ENCODE results near the gene ARPC2.
A peak's percentile ranks its signal among the peaks of the same experiment; 100 is the strongest.

Gene ARPC2

GRCh38 chr2:218217360-218218267 is 625 bp downstream of the ARPC2 start:
- peak; percentile 61 to 76 for DNase-seq (ENCODE audit: low read depth in 2 of 2)

- DNase-seq (ENCODE audit: low read depth in 2 of 2) = no peak
Measured at GRCh38 chr2:218218268-218219185, 1.5 kb downstream of the ARPC2 start.

- no peak for DNase-seq (ENCODE audit: low read depth in 2 of 2)
Measured at GRCh38 chr2:218219934-218220333, 2.9 kb downstream of the ARPC2 start.

- DNase-seq (ENCODE audit: low read depth in 2 of 2) = no peak
Measured at GRCh38 chr2:218221000-218221399, 4.0 kb downstream of the ARPC2 start.

- DNase-seq (ENCODE audit: low read depth in 2 of 2) = no peak
Measured at GRCh38 chr2:218223046-218223445, 6.1 kb downstream of the ARPC2 start.

- no peak for DNase-seq (ENCODE audit: low read depth in 2 of 2)
Measured at GRCh38 chr2:218224186-218224585, 7.2 kb downstream of the ARPC2 start.

GRCh38 chr2:218226903-218227302 is 9.9 kb downstream of the ARPC2 start:
- DNase-seq (ENCODE audit: low read depth in 2 of 2) = no peak

GRCh38 chr2:218228366-218229090 is 11.5 kb downstream of the ARPC2 start:
- DNase-seq (ENCODE audit: low read depth in 2 of 2) = no peak

GRCh38 chr2:218229239-218229638 is 12.2 kb downstream of the ARPC2 start:
- peak in 1 of 2 donors; percentile 31 for DNase-seq (ENCODE audit: low read depth in 2 of 2)

- peak in 1 of 2 donors; percentile 12 for DNase-seq (ENCODE audit: low read depth in 2 of 2)
Measured at GRCh38 chr2:218229851-218230250, 12.9 kb downstream of the ARPC2 start.

GRCh38 chr2:218230882-218231281 is 13.9 kb downstream of the ARPC2 start:
- DNase-seq (ENCODE audit: low read depth in 2 of 2) = peak; percentile 25 to 27

GRCh38 chr2:218233543-218233942 is 16.6 kb downstream of the ARPC2 start:
- no peak for DNase-seq (ENCODE audit: low read depth in 2 of 2)

- no peak for DNase-seq (ENCODE audit: low read depth in 2 of 2)
Measured at GRCh38 chr2:218234521-218234920, 17.5 kb downstream of the ARPC2 start.

GRCh38 chr2:218235017-218235416 is 18.0 kb downstream of the ARPC2 start:
- no peak for DNase-seq (ENCODE audit: low read depth in 2 of 2)

GRCh38 chr2:218236829-218237228 is 19.8 kb downstream of the ARPC2 start:
- DNase-seq (ENCODE audit: low read depth in 2 of 2) = no peak

- no peak for DNase-seq (ENCODE audit: low read depth in 2 of 2)
Measured at GRCh38 chr2:218238887-218239286, 21.9 kb downstream of the ARPC2 start.

- DNase-seq (ENCODE audit: low read depth in 2 of 2) = no peak
Measured at GRCh38 chr2:218244204-218244603, 27.2 kb downstream of the ARPC2 start.

GRCh38 chr2:218244665-218245064 is 27.7 kb downstream of the ARPC2 start:
- no peak for DNase-seq (ENCODE audit: low read depth in 2 of 2)

- no peak for DNase-seq (ENCODE audit: low read depth in 2 of 2)
Measured at GRCh38 chr2:218245214-218245613, 28.2 kb downstream of the ARPC2 start.

GRCh38 chr2:218249691-218250090 is 32.7 kb downstream of the ARPC2 start:
- no peak for DNase-seq (ENCODE audit: low read depth in 2 of 2)

- no peak for DNase-seq (ENCODE audit: low read depth in 2 of 2)
Measured at GRCh38 chr2:218252509-218253231, 35.7 kb downstream of the ARPC2 start.

All from stimulated activated CD8-positive, alpha-beta memory T cell treated with anti-CD3 and anti-CD28 coated beads, Interleukin-15, amount 100 ng/mL, for 48 hours (primary cell).